NCI-H1105 treated with DMSO at 0.1 percent for 48 hours (cell line): ENCODE data around the gene GRID1.

Source experiments
- DNase-seq: peaks from one replicate; lab custom pipeline; 2025; lab: John Stamatoyannopoulos, UW

Gene GRID1

GRCh38 chr10:86353506-86354485 lies 12.8 kb downstream of the GRID1 start:
- DNase-seq = no peak

DNA sequence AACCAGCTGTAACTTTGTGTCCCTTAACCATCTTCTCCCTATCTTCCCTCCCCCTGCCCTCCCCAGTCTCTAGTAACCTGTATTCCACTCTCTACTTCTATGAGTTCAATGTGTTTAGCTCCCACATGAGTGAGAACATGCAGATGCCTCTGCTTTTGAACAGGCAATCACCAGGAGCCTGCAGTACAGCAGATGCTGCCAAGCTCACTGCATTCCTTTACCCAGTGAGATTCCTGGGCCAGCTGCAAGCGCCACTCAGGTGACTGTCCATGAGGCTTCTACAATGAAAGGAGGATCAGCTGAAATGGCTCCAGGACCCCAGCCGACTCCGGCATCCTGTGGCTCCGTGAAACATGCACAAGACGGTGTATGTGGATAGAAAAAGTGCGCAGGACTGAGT lies 15.7 kb downstream of the GRID1 start:
- no peak for DNase-seq

DNA sequence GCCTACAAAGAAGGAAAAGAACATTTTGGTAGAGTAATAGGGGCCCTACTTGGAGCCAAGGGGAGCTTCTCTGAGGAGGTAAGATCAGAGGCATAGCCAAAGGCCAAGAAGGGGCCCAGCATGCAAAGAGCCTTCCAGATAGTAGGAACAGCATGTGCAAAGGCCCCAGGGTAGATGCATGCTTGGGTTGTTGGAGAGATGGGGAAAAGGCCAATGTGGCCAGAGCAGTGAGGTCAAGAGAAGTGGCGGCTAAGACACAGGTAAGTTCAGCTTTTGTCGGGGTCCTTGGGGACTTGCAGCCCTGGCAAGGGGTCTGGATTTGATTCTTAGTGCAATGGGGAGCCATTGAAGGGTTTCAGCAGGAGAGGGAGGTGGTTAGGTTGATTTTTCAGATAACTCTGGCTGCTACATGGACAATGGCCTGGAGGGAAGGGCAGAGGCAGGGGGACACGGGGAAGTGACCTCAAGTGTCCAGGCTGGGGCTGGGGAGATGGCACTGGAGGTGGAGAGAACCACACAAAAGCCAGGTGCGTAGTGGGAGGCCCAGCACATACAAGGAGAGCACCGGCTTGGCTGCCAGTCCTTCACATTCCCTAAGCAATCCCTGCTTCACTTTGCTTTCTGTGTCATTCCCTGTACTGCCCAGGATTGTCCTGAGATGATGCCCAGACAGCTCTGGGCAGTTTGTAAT lies 16.5 kb downstream of the GRID1 start:
- no peak for DNase-seq

DNA sequence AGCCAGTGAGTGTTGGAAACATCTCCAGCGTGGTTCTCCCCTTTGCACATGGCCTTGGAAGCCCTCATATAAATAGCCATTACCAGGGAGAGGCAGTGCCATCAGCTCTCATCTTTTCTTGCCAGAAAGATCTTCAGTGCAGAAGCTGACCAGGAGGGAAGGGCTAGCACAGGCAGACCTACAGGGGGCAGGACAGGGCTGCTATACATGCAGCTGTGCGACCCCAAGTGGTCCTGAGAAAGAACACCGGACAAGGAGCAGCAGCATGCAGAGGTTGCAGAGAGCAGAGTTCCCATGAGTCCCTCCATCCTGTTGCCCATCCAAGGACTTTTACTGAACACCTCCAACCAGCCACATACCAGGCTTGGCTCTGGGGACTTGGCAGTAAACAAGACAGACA lies 17.1 kb downstream of the GRID1 start:
- DNase-seq = no peak

GRCh38 chr10:86348321-86349210 lies 18.0 kb downstream of the GRID1 start:
- no peak for DNase-seq

GRCh38 chr10:86347856-86348255 lies 18.7 kb downstream of the GRID1 start:
- DNase-seq = no peak

GRCh38 chr10:86346799-86347665 lies 19.6 kb downstream of the GRID1 start:
- DNase-seq = no peak

- no peak for DNase-seq
These were observed 20.5 kb downstream of the GRID1 start for GRCh38 chr10:86345859-86346798.

GRCh38 chr10:86345296-86345858 lies 21.2 kb downstream of the GRID1 start:
- DNase-seq = no peak

GRCh38 chr10:86344714-86345161 lies 21.9 kb downstream of the GRID1 start:
- DNase-seq = no peak

GRCh38 chr10:86344281-86344680 lies 22.3 kb downstream of the GRID1 start:
- DNase-seq = no peak

- no peak for DNase-seq
These were observed 22.8 kb downstream of the GRID1 start for GRCh38 chr10:86343761-86344160.

DNA sequence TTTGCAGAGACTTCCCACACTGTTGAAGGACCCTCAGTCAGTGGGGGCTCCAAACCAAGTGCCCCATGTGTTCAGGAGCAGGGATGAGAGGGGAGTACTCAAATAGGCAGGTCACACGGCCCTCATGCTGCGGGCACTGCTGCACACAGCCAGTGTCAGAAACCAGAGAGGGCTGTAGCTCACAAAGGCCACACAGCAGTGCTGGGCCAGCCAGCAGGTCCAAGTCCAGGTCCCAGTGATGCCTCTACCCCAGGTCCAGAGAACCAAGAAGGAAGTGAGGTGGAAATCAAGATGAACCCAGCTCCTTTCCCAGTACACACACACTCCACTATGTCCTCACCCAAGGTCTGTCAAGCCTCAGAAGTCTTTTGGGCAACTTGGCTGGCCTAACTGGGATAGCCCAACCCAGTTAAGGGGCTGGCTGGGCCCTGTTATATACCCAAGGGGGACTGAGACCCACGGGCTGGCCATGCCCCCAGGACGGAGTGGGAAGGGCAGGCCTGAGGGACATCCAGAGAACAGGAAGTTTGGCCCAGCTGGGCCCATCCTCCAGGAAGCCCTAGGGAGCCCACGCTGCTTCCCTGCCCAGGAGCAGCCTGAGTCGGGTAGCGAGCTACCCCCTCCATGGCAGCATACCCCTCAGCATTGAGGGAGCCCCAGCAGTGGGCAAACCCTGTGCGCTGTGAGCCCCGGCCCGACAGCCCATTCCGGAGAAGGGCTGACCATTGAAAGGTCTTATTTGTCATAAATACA lies 24.3 kb downstream of the GRID1 start:
- DNase-seq = no peak

GRCh38 chr10:86341361-86341811 lies 25.2 kb downstream of the GRID1 start:
- DNase-seq = no peak

GRCh38 chr10:86340991-86341260 lies 25.7 kb downstream of the GRID1 start:
- no peak for DNase-seq

DNA sequence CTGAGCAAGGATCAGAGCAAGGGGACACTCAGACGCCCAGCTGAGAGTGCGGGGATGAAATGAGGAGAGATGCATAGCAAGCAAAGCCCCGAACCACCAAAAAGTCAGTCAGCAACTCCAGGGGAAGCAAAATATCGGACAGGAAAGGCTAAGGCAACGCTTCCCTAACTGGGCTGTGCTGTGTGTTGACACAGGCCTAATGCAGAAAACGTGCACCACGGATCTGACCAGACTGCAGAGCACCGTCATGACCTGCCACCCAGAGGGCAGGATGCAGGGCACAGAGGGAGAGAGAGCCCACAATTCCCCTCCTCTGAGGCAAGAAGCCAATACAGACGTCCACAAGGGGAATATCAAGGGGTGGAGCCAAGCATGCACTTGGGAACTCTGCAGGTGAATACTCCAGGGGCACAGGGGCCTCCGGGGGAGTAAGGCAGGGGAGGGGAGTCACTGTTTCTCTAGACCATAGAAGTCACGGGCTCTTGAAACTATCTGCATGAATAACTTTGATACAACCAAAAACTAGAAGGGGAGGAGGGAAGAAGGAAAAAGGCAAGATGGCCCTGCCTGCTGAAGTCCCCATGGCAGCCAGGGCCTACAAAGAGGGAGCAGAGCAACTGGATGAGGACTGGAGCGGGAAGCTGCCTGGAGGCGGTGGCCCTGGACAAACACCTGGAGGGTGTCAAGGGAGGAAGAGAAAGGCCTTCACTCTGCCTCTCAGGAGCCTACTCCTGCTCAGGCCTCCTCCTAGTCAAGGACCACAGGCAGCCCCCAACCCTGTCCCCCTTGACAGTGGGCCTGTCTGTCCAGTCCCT lies 26.2 kb downstream of the GRID1 start:
- DNase-seq = no peak

- no peak for DNase-seq
These were observed 27.2 kb downstream of the GRID1 start for GRCh38 chr10:86339226-86339865.
